Urinary bladder (tissue), 4 donors: ENCODE results near the gene TP53I3. TPM values are rescaled to one million over a fixed set of nuclear protein-coding genes. Genes with fewer than 3 reads are reported as not detected.
"Not testable (repeated sequence)": the region's sequence is repeated elsewhere in the genome, so short reads cannot be mapped to it uniquely, and the experiment has no call there.

Experiments used
- DNase-seq: peaks from one replicate; pipeline ENCODE4 v3.0.0-alpha.2; 2015; ENCODE audit errors: extremely low spot score
- H3K27ac ChIP-seq: one replicate; pipeline ENCODE4 v1.5.1; 2013; ENCODE audit warnings: low read depth, mild to moderate bottlenecking, moderate library complexity
- H3K36me3 ChIP-seq: one replicate; pipeline ENCODE4 v1.6.1; 2013; ENCODE audit warnings: mild to moderate bottlenecking, moderate library complexity; ENCODE audit not compliant: insufficient read depth
- H3K4me1 ChIP-seq: one replicate; pipeline ENCODE4 v1.6.1; 2013; ENCODE audit warnings: mild to moderate bottlenecking, moderate library complexity; ENCODE audit not compliant: insufficient read depth
- H3K4me3 ChIP-seq: one replicate; pipeline ENCODE4 v1.5.1; 2013; ENCODE audit warnings: low read depth, low read length
- WGBS: extraction: QIAGEN DNeasy Blood & Tissue Kit; methylation state at CpG from one replicate; pipeline ENCODE4 v1.1.7; 2013; 5-methylcytosine and 5-hydroxymethylcytosine counted together
- polyA plus RNA-seq: library from polyadenylated mRNA; stranded (reverse); fragments of 200-250 nt; gene quantifications from one replicate; pipeline ENCODE4 v1.2.3, GENCODE V29; 2013
- total RNA-seq: library from RNA; depleted of rRNA; stranded (reverse); fragments of >200 nt; gene quantifications from one replicate; pipeline ENCODE4 v1.2.3, GENCODE V29; 2014
- donor health status: healthy with polysubstance abuse.
- donor health status: healthy.

The TP53I3 gene
- total and polyA plus RNA-seq, 2 donors, result 16.9 to 28.6 TPM

DNA sequence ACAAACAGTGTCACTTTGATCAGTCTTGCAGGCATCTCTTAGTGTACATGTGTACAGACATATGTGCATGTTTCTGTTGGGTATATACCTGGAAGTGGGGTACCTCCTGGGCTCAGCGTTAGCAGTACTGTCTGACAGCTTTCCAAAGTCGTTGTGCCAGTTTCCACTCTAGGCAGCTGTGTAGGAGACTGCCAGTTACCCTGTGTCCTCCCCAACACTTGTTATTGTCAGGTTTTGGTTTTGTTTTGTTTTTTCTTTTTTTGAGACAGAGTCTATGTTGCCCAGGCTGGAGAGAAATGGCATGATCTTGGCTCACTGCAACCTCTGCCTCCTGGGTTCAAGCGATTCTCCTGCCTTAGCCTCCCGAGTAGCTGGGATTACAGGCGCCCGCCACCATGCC, 28.9 kb downstream of the TP53I3 start:
- DNase-seq, result no peak
- WGBS, result 82% methylated on average over 6 of the region's 6 CpGs
- Histone ChIP-seq H3K4me1 (no peaks in the 10 kb centered on the region), H3K27ac (no peak overlapping the region), H3K4me3 (no peak overlapping the region), H3K36me3 (no peaks in the 10 kb centered on the region)

DNA sequence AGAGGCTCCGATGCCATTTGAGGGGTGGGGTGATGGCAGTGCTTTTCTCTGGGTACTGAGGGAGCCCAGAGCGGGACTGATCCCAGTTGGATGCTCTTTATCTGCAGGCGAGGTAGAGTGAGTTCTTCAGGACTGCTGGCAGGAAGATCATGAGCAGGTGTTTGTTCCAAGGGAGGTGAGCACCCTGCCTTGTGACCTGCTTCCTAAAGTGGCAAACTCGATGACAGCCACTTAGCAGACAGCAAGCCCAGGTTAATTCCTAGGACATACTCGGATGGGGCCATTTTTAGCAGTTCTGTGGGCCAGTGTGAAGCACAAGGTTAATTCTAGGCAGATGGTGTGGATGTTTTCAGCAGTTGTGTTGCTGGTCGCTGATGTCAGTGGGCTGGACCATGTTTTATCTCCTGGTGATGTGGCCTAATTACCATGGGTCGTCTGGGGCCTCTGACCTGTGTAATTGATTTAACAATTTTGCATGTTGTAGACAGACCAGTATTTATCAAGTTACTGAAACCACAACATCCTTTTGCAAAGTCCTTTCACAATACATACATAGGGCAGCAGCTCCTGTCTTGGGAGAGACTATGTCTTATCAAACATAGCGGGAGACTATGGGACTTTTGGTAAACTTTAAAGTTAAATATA, 30.1 kb downstream of the TP53I3 start:
- DNase-seq, result no peak
- 81% methylated on average over 8 of the region's 8 CpGs for WGBS
- Histone ChIP-seq H3K36me3 (no peaks in the 10 kb centered on the region), H3K4me3 (no peak overlapping the region), H3K4me1 (peaks cover 2% of the 10 kb centered on the region), H3K27ac (no peak overlapping the region)

DNA sequence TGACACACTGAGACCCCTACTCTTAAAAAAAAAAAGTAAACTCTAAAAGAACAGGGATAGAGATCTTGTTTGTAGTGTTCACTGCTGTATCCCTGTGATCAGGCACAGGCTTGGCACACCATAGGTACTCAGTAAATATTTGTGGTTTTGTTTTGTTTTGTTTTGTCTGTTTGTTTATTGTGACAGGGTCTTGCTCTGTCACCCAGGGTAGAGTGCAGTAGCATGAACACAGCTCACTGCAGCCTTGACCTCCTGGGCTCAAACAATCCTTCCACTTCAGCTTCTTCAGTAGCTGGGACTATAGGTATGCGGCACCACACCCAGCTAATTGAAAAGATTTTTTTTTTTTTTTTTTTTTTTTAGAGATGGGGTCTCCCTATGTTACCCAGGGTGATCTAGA, 31.7 kb downstream of the TP53I3 start:
- no peak overlapping the region for H3K4me3 ChIP-seq
- no peak for DNase-seq
- no peak overlapping the region for H3K27ac ChIP-seq
- 94% methylated on average over 1 of the region's 1 CpG for WGBS
- no peaks in the 10 kb centered on the region for H3K36me3 ChIP-seq
- H3K4me1 ChIP-seq, result peaks cover 4% of the 10 kb centered on the region

DNA sequence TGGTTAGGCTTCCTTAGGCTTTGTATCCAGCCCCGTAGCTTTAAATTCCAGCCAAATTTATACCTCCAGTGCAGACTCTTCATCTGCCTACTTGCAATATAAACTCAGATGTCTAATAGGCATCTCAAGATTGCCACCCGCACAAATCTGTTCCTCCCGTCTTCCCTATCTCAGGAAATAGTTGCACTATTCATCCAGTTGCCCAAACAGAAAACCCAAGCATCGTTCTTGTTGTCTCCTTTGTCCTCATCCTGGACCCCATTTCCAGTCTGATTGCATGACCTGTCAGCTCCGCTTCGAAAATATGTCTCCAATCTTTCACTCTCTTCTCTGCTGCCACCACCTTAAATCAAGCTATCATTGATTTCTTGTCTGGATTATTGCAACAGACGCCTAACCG, 32.8 kb downstream of the TP53I3 start:
- H3K36me3 ChIP-seq, result no peaks in the 10 kb centered on the region
- H3K27ac ChIP-seq, result no peak overlapping the region
- no peak overlapping the region for H3K4me3 ChIP-seq
- 82% methylated on average over 8 of the region's 8 CpGs for WGBS
- peaks cover 4% of the 10 kb centered on the region for H3K4me1 ChIP-seq
- no peak for DNase-seq

DNA sequence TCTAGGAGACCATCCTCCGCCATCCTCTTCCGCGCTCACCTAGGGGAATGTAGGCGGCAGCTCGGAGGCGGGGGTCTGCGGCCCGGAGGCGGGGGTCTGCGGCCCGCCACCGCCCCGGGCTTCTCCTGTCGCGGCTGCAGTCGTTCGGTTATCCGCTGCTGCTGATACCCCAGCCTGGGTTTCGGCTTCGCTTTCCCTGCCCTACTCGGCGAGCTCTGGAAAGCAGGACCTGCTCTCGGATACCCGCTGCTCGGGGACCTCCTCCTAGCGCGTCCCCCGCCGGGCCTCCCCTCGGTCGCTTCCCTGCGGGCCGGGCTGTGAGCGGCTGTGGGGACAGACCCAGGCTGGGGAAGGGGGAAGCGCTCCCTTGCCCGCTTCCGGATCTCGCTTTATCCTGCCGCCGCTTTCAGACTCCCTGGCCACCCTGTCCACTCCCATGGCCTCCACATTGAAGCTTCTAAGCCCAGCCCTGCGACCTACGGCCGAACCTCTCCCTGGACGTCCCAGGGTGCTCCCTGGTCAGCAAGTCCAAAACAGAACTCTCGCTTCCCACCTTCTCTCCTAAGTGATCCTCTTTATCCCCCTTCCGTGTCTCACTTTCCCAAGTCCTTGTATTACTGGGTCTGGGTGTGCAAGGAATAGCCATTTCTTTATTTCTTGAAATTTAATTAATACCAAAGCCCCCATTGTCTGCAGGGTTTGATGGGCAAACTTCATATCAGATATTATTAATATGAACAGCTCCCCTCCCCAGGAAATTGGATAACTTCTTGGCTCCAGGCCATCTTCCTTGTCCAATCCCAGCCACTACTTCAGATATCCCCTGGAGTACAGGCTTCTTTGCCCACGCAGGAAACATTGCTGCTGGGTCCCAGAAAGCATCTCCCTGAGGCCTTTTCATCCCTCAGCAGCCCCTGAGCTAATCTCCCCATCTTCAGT, 34.3 kb downstream of the TP53I3 start:
- peak overlapping the region; percentile 52 for H3K27ac ChIP-seq
- 4% methylated on average over 47 of the region's 47 CpGs for WGBS
- no peak for DNase-seq
- no peaks in the 10 kb centered on the region for H3K36me3 ChIP-seq
- H3K4me1 ChIP-seq, result peaks cover 4% of the 10 kb centered on the region
- H3K4me3 ChIP-seq, result peak overlapping the region; percentile 89

DNA sequence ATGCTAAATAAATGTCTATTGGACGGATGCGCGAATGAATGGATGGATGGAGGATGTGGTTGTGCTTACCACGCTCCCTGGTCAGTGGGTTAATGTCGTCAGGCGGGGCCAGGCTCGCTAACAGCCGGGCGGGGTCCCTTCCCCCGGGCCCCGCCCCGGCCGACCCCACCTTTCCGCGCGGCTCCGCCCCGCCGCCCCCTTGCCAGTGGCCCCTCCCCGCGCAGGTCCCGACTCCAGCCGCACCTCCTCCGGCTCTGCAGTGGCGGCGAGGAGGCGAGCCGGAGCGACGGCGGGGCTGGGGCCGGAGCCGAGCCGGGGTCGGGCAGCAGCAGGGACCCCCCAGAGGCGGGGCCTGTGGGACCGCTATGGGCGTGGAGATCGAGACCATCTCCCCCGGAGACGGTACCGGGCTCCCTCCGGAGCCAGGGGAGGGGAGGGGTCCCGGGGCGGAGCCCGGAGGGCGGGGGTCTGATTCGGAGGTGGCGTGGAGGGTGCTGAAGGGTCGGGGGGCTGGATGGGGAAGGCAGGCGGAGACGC, 35.1 kb downstream of the TP53I3 start, which contains the start of gene FKBP1B:
Gene FKBP1B (plus strand): TSS at position 257 of the 537 bp plus-strand sequence. CDS start 109 bp downstream, at position 366.
- peak within 1 kb of the TSS; percentile 52 for H3K27ac ChIP-seq
- DNase-seq, result no peak
- H3K4me1 ChIP-seq, result peaks cover 4% of the 10 kb centered on the region
- under 1% methylated on average over 52 of the region's 52 CpGs for WGBS
- peak within 1 kb of the TSS; percentile 89 for H3K4me3 ChIP-seq
- no peaks in the 10 kb centered on the region for H3K36me3 ChIP-seq

DNA sequence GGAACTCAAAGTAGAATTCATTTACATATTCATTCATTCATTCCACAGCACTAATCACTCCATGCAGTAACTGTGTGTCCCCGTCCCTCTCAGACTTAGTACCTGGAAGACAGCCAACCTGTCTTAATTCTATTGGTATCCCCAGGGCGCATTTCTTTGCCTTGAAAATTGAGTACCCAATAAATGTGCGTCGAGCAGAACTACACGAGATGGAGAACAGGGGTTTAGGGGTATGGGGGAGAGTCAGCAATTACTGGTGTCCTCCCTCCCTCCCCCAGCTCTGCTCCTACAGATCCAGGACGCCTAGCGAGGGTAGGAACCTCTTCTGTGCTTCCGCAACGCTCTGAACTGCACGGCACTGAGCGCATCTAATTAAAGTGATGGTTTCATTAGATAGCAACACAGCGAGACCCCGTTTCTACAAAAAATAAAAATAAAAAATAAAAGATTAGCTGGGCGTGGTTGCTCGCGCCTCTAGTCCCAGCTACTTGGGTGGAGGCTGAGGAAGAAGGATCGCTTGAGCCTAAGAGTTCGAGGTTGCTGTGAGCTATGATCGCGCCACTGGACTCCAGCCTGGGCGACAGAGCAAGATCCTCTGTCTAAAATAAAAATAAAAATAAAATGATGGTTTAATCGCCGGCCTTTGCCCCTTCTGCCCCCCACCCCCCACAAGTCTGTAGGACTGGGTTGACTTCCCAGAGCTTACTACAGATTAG, 35.7 kb downstream of the TP53I3 start:
- no peak for DNase-seq
- Histone ChIP-seq H3K36me3 (no peaks in the 10 kb centered on the region), H3K4me3 (peak overlapping the region; percentile 89), H3K27ac (no peak overlapping the region), H3K4me1 (peaks cover 4% of the 10 kb centered on the region)
- WGBS, result 17% methylated on average over 23 of the region's 23 CpGs

DNA sequence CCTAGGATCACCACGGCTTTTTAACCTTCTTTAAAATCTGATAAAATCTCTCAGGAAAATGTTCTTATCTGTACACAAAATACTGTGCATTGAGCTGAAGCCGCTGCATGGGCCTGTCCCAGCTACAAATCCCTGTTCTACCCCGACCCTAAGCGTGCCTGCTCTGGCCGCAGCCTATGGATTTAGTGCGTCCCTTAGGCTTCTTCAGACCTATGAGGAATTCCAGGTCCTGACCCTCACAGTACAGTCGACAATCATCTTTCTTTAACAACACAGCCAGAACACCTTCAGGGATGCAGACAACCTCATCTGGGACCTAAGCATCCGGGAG, 37.0 kb downstream of the TP53I3 start:
- no peak overlapping the region for H3K27ac ChIP-seq
- 43% methylated on average over 8 of the region's 8 CpGs for WGBS
- no peak overlapping the region for H3K4me3 ChIP-seq
- H3K36me3 ChIP-seq, result no peaks in the 10 kb centered on the region
- peaks cover 4% of the 10 kb centered on the region for H3K4me1 ChIP-seq
- no peak for DNase-seq

DNA sequence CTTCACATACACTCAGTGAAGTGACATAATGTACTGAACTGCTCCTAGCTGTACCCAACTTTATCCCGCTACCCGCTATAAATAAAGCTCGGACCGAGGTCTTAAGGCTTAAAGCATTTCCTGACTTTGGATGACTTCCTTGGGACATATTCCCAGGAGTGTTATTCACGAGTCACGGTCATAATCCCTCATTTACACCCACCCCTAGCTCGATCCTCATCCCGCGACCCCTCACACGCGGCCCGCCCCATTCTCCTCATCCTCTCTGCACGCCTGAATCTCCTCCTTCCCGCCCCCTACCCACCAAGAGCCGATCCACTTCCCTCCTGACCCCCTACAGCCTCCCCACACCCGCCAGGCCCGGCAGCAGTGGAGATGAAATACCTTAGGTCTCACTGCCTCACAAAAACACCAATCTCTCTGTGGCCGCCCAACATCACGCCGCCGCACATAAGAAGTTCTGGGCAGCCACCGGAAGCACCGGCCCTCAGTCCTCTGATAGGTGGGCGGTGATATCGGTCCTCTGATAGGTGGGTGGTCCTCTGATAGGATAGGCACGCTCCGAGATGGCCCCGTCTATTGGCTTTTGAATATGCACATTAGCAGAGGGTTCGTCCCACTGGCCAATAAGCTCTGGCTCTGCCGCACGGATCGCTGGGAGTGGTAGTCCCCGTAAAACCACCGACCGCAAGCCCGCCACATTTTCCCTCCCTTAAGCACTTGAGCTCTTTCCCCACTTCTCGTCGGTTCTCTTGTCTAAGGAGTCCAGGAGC, 37.5 kb downstream of the TP53I3 start, which contains the start of gene WDCP:
Gene WDCP (minus strand): TSS at position 462 of the 773 bp plus-strand sequence. CDS start 7,897 bp downstream, outside the sequence.
- DNase-seq, result peak; percentile 94
- under 1% methylated on average over 38 of the region's 38 CpGs for WGBS

DNA sequence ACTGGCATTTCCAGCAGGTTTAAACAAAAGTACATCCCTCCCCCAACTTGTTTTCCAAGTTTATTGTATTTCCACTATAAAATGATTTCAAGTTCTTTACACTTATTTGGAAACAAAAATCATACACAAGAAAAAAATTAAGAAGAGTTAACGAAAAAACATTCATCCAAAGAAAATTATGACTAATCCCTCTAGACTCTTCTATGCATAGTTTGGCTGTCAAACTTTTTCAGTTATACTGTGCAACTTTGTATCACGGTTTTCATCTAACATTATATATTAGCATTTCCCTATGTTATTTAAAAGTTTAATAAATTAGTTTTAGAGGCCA, 38.1 kb downstream of the TP53I3 start:
- DNase-seq, result no peak
- Histone ChIP-seq H3K36me3 (no peaks in the 10 kb centered on the region), H3K4me1 (peaks cover 4% of the 10 kb centered on the region), H3K27ac (no peak overlapping the region), H3K4me3 (peak overlapping the region; percentile 72)
- 2% methylated on average over 2 of the region's 2 CpGs for WGBS

More for the DNA sequence above, 37.5 kb downstream of the TP53I3 start, which contains the start of gene WDCP:
- H3K36me3 ChIP-seq, result no peaks in the 10 kb centered on the region
- H3K4me3 ChIP-seq, result peak within 1 kb of the TSS; percentile 72
- peaks cover 4% of the 10 kb centered on the region for H3K4me1 ChIP-seq
- peak within 1 kb of the TSS; percentile 48 for H3K27ac ChIP-seq

DNA sequence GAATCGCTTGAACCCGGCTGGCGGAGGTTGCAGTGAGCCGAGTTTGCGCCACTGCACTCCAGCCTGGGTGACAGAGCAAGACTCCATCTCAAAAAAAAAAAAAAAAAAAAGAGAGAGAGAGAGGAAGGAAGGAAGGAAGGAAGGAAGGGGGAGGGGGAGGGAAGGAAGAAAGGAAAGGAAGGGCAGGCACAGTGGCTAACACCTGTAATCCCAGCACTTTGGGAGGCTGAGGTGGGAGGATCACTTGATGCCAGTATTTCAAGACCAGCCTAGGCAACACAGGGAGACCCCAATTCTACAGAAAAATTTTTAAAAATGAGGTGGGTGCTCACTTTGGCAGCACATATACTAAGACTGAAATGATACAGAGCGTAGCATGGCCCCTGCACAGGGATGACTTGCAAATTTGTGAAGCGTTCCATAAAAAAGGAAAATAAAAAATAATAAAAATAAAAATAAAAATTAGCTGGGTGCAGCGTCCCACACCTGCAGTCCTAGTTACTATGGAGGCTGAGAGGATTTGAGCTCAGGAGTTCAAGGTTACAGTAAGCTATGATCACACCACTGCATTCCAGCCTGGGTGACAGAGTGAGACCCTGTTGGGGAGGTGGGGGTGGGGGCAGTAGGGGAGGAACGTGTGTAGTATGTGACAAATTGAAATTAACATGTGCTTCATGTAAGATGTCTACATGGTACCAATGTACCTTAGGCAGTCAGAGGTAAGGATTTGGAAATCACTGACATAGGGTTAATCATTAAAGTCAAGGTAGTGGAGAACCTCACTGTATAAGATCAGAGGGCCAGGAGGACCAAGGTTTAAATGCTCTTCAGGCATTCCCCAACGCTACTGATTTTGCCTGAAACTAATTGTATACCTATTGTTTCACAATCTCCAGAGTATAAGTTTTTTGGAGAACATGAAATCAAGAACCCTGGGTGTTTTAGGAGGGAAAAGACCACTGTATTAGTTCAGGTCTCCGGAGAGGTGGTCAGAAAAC, 38.8 kb downstream of the TP53I3 start:
- H3K4me1 ChIP-seq, result peaks cover 4% of the 10 kb centered on the region
- no peaks in the 10 kb centered on the region for H3K36me3 ChIP-seq
- no peak overlapping the region for H3K27ac ChIP-seq
- DNase-seq, result no peak
- H3K4me3 ChIP-seq, result no peak overlapping the region
- 83% methylated on average over 11 of the region's 11 CpGs for WGBS

DNA sequence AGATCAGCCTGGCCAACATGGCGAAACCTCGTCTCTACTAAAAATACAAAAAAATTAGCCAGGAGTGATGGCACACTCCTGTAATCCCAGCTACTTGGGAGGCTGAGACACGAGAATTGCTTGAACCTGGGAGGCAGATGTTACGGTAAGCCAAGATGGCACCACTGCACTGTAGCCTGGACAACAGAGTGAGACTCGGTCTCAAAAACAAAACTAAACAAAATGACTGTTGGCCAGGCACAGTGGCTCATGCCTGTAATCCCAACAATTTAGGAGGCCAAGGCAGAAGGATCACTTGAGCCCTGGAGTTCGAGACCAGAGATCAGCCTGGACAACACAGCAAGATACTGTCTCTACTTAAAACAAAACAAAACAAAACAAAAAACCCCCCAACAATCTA, 41.5 kb downstream of the TP53I3 start:
- H3K4me3 ChIP-seq, DNase-seq, H3K36me3 ChIP-seq, H3K27ac ChIP-seq, H3K4me1 ChIP-seq: not testable (repeated sequence)
- WGBS, result 96% methylated on average over 6 of the region's 6 CpGs
